GM12878 (cell line): ENCODE data around the gene LMO2.

Source experiments
- JUNB ChIP-seq: IDR thresholded peaks from 2 replicates; pipeline ENCODE4 v1.6.1; 2016; ENCODE audit warnings: antibody characterized with exemption, mild to moderate bottlenecking
- RCOR1 ChIP-seq: conservative IDR thresholded peaks from 2 replicates; pipeline ENCODE4 v1.6.1; 2012; ENCODE audit warnings: low read depth, low read length, improper control_type of control experiment
- YY1 ChIP-seq: IDR thresholded peaks from 2 replicates; pipeline ENCODE4 v1.6.1; 2011; ENCODE audit warnings: low read depth, mild to moderate bottlenecking, low read length
- TF ChIP-seq, protein P1 (sequence below): IDR thresholded peaks from 2 replicates; pipeline ENCODE4 v1.6.1; 2012; ENCODE audit warnings: low read length, inconsistent platforms

DNA sequence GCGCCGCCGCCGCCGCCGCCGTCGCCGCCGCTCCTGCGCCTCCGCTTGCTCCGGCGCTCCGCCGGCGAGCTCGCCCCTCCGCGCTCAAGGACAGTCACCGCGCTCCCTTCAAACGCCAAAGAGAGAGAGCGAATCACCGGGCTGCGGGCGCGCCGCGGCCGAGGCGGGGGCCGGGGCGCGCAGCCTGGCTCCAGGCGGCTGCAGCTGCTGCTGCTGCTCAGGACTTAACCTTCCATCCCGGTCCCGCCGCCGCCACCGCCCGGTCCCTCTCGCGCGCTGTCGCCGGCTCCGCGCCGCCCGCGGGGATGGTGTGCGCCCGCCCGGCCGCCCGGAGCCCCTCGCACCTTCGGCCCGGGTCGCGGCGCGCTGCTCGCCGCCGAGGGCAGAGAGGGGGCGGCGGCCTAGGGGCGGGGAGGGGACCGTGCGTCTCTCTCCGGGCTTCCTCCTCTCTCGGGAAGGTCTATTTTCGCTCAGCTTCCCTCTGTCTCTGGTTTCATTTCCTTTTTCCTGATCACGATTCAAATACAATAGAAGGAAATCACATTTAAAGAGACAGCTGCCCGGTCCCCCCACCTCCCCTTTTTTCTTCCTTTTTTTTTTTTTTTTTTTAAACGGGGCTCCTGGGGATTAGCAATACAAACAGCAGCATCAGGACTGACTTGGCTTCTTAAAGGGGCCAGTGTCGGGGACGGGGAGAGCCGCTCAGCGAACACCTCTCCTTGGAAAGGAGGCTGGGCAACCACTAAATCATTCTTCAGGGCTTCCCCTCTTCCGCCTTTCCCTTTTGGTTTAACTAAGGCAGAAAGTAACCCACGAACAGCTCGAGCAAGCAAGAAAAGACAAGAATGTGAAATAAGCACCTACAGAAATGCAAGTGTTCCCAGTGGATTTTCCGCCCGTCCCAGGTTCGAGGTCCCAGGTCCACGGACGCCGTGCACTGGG lies 22.1 kb downstream of the LMO2 start:
- TF ChIP-seq RCOR1 = no peak
- no peak for TF ChIP-seq JUNB
- TF ChIP-seq, protein P1, sequence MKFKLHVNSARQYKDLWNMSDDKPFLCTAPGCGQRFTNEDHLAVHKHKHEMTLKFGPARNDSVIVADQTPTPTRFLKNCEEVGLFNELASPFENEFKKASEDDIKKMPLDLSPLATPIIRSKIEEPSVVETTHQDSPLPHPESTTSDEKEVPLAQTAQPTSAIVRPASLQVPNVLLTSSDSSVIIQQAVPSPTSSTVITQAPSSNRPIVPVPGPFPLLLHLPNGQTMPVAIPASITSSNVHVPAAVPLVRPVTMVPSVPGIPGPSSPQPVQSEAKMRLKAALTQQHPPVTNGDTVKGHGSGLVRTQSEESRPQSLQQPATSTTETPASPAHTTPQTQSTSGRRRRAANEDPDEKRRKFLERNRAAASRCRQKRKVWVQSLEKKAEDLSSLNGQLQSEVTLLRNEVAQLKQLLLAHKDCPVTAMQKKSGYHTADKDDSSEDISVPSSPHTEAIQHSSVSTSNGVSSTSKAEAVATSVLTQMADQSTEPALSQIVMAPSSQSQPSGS = no peak
- no peak for TF ChIP-seq YY1
